Testis (tissue), 3 donors: Measurements from ENCODE around the gene WNT6. TPM values are rescaled to one million over a fixed set of nuclear protein-coding genes. Genes with fewer than 3 reads are reported as not detected.

Experiments used
- DNase-seq: peaks from one replicate; pipeline ENCODE4 v3.0.0-alpha.2; 2019
- H3K27ac ChIP-seq, 2 donors: fragments of 200-600 bp; sonication (generic); one replicate each; pipeline ENCODE4 v1.5.1; 2019
- H3K27me3 ChIP-seq: fragments of 200-600 bp; sonication (generic); one replicate; pipeline ENCODE4 v1.5.1; 2019
- H3K36me3 ChIP-seq: fragments of 200-600 bp; sonication (generic); one replicate; pipeline ENCODE4 v1.5.1; 2017; ENCODE audit warnings: low read depth; ENCODE audit errors: missing control alignments
- H3K4me1 ChIP-seq: fragments of 200-600 bp; sonication (generic); one replicate; pipeline ENCODE4 v1.5.1; 2019
- H3K4me3 ChIP-seq, 2 donors: fragments of 200-600 bp; sonication (generic); one replicate each; pipeline ENCODE4 v1.5.1; 2017 to 2019
- H3K9me3 ChIP-seq: fragments of 200-600 bp; sonication (generic); one replicate; pipeline ENCODE4 v1.5.1; 2017
- POLR2A ChIP-seq: fragments of 450-650 bp; IDR thresholded peaks from one replicate; pipeline ENCODE4 v1.6.1; 2017; ENCODE audit warnings: antibody characterized with exemption, mild to moderate bottlenecking, moderate library complexity
- WGBS, 2 donors: methylation state at CpG; one replicate each; pipeline ENCODE4 v1.1.5; 2018; 5-methylcytosine and 5-hydroxymethylcytosine counted together
- intact Hi-C: fragments of 100-400 bp; cut with DNase I; formaldehyde crosslinking; loops from one replicate; pipeline ENCODE4 v1.15.1; 2023; ENCODE audit warnings: low total_unique reads
- polyA plus RNA-seq: library from polyadenylated mRNA; stranded (reverse); fragments of 350-450 nt; fragmentation: Illumina TruSeq; extraction: RNeasy Lipid Tissue Mini Kit (QIAGEN cat#74804); gene quantifications from one replicate; pipeline ENCODE4 v1.2.3, GENCODE V29; 2014; ENCODE audit warnings: low read depth, low replicate concordance; ENCODE audit not compliant: insufficient read depth
- total RNA-seq, 2 donors: library from RNA; depleted of rRNA; stranded (reverse); fragments of >200 nt; gene quantifications; one replicate each; pipeline ENCODE4 v1.2.3, GENCODE V29; 2016
- TF ChIP-seq, protein P1 (sequence below), 3 experiments: fragments of 450-650 bp in 2 of 3; fragments of 200-600 bp in 1 of 3; sonication (generic) in 1 of 3; IDR thresholded peaks; one replicate each; pipeline ENCODE4 v1.5.1; 2016 to 2019; ENCODE audit warnings: antibody characterized with exemption in 3 of 3, mild to moderate bottlenecking in 2 of 3, moderate library complexity in 1 of 3

The WNT6 gene
- total and polyA plus RNA-seq, 3 donors from 2014 or later = 2.7 to 46.5 (median 5.5) TPM

DNA sequence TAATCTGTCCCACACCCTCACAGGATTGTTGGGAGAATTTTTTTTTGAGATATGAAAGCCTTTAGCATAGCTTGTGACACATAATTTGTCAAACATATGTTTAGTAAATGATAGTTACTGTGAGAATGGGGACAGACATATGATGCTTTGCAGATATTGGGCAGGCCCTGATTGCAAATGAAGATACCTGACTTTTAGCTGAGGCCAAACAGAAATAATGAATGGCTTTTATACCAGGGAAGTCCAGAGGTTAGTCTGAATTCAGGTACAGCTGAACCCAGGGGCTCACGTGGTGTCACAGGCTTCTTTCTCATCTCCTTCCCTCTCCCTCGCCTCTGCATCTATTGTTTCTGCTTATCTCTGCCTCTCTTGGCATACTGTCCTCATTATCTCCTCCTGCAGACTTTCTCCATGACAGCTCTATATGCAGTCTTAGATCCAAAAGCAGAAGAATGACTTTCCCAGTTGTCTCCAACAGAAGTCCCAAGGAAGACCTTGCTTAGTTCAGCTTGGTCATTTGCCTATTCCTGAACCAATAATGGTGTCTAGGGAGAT lies 16.2 kb downstream of the WNT6 start:
- Histone ChIP-seq H3K4me3 (no peak overlapping the region), H3K27ac (no peak overlapping the region), H3K9me3 (no peaks in the 10 kb centered on the region), H3K27me3 (no peaks in the 10 kb centered on the region), H3K36me3 (no peaks in the 10 kb centered on the region), H3K4me1 (peaks cover 28% of the 10 kb centered on the region)
- intact Hi-C loops = no loop called here
- no peak for TF ChIP-seq POLR2A
- TF ChIP-seq, protein P1, sequence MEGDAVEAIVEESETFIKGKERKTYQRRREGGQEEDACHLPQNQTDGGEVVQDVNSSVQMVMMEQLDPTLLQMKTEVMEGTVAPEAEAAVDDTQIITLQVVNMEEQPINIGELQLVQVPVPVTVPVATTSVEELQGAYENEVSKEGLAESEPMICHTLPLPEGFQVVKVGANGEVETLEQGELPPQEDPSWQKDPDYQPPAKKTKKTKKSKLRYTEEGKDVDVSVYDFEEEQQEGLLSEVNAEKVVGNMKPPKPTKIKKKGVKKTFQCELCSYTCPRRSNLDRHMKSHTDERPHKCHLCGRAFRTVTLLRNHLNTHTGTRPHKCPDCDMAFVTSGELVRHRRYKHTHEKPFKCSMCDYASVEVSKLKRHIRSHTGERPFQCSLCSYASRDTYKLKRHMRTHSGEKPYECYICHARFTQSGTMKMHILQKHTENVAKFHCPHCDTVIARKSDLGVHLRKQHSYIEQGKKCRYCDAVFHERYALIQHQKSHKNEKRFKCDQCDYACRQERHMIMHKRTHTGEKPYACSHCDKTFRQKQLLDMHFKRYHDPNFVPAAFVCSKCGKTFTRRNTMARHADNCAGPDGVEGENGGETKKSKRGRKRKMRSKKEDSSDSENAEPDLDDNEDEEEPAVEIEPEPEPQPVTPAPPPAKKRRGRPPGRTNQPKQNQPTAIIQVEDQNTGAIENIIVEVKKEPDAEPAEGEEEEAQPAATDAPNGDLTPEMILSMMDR (IDR thresholded peaks at IDR 0.05) = no peak
- DNase-seq = no peak
- 52 to 59% methylated on average over 2 of the region's 2 CpGs for WGBS, 2 donors

DNA sequence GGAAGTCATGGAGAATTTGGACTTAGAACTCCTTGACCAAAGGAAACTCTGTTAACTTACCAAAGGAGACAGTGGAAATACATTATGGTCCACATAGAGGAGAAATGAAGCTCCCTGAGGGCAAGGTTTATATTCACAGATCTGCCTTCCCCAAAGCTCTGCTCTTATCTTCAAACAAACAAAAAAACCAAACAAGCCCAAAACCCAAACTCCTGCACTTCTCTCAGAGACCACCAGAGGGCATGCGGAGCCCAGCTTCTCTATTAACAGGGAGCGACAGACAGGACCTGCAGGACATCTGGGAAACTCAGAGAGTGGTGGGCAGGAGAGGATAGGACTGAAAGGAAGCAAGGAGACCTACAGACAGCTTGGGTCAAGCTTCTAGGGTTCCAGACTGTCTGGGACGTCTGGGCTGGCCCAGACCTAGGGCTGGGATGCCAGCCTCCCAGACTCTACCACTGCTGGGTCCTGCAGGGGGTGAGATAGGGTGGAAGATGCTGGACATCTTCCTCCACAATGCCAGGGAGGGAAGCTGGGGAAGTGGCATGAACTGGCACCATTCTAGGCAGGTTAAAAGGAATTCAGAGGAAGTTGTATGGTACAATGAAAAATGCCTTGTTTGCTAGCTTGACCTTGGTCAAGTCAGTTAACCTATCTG lies 17.1 kb downstream of the WNT6 start:
- intact Hi-C loops = no loop called here
- H3K4me3 ChIP-seq = no peak overlapping the region
- WGBS, 2 donors = 5% methylated on average over 3 of the region's 3 CpGs
- DNase-seq = peak; percentile 82
- H3K27me3 ChIP-seq = no peaks in the 10 kb centered on the region
- H3K36me3 ChIP-seq = no peaks in the 10 kb centered on the region
- H3K4me1 ChIP-seq = peaks cover 24% of the 10 kb centered on the region
- no peaks in the 10 kb centered on the region for H3K9me3 ChIP-seq
- no peak for TF ChIP-seq POLR2A
- TF ChIP-seq, protein P1 (IDR thresholded peaks at IDR 0.05) = peak; percentile 87 to 94 (median 88)
- H3K27ac ChIP-seq = no peak overlapping the region

DNA sequence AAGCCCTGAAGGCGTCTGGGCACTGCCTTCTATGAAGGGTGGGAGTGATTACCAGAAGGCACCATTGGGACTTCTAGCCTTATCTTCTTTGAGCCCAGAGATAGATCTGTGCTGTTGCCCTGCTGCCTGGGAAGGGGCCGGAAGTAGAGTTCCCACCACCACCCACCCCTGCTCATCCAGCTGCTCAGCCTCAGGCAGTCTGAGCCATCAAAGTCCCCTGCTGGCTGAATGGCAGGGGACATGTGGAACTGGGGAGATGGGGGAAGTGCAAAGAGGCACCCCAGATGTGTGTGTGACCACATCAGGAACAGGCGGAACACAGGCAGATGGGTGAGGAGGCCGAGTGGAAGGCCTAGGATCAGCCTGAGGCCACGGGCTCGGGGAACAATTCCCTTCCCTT lies 17.7 kb downstream of the WNT6 start:
- H3K9me3 ChIP-seq = no peaks in the 10 kb centered on the region
- no peak for DNase-seq
- TF ChIP-seq POLR2A = no peak
- TF ChIP-seq, protein P1 (IDR thresholded peaks at IDR 0.05) = no peak
- no peaks in the 10 kb centered on the region for H3K27me3 ChIP-seq
- intact Hi-C loops = no loop called here
- no peaks in the 10 kb centered on the region for H3K36me3 ChIP-seq
- no peak overlapping the region for H3K4me3 ChIP-seq
- peaks cover 24% of the 10 kb centered on the region for H3K4me1 ChIP-seq
- WGBS, 2 donors = 83 to 90% methylated on average over 5 to 6 of the region's 6 CpGs
- no peak overlapping the region for H3K27ac ChIP-seq

DNA sequence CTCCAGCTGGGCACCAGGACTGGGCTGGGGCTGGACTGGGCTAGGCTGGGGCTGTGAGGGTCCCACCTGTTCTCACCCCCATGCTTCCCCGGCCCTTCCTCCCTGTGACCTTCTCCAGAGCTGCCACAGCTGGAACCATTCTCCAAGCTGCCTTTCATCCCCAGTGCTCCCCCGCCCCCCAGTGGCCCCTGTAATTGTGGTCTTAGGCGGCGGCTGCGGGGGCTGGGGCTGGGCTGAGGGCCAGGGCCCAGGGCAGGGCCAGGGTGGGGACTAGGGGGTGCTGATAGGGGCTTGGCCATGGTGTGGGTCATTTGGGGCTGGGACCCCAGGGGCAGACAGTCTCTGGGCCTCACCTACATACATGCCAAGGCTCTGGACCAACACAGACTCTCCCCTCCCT lies 18.3 kb downstream of the WNT6 start:
- Histone ChIP-seq H3K36me3 (no peaks in the 10 kb centered on the region), H3K4me1 (peaks cover 24% of the 10 kb centered on the region), H3K9me3 (no peaks in the 10 kb centered on the region), H3K4me3 (no peak overlapping the region), H3K27me3 (no peaks in the 10 kb centered on the region), H3K27ac (no peak overlapping the region)
- TF ChIP-seq, protein P1 (IDR thresholded peaks at IDR 0.05) = no peak
- no peak for TF ChIP-seq POLR2A
- no peak for DNase-seq
- WGBS, 2 donors = 72 to 82% methylated on average over 1 to 5 of the region's 5 CpGs
- intact Hi-C loops = no loop called here

DNA sequence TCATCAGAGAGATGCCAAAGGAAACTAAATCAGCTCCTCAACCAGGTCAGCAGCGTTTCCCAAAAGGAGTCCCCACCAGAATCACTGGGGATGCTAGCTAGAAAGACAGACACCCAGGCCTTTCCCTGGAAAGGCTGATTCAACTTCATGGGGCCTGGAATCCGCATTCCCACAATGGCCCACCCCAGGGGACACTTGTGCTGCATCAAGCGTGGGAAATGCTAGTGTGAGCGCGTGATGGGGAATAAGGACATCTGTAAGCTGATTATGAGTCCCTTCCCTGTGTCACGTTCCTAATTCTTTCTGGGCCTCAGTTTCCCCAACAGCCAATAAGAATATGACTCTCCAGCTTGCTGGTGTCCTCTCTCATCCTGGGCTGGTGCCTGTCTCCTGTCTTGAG lies 18.9 kb downstream of the WNT6 start:
- no peak overlapping the region for H3K4me3 ChIP-seq
- H3K27ac ChIP-seq = no peak overlapping the region
- no peak for DNase-seq
- no peaks in the 10 kb centered on the region for H3K9me3 ChIP-seq
- intact Hi-C loops = no loop called here
- no peaks in the 10 kb centered on the region for H3K36me3 ChIP-seq
- TF ChIP-seq, protein P1 (IDR thresholded peaks at IDR 0.05) = no peak
- TF ChIP-seq POLR2A = no peak
- H3K4me1 ChIP-seq = peaks cover 24% of the 10 kb centered on the region
- WGBS, 2 donors = 72 to 74% methylated on average over 6 of the region's 6 CpGs
- no peaks in the 10 kb centered on the region for H3K27me3 ChIP-seq
